ENCODE measurements around the gene RAB30.
A peak's percentile ranks its signal among the peaks of the same experiment; 100 is the strongest.
"Not testable (repeated sequence)": the region's sequence is repeated elsewhere in the genome, so short reads cannot be mapped to it uniquely, and the experiment has no call there.

The RAB30 gene

GRCh38 chr11:82960779-82961143 lies 110.9 kb downstream of the RAB30 start:
- POLR2A ChIA-PET, result no interaction called here

GRCh38 chr11:82959987-82960778 lies 111.5 kb downstream of the RAB30 start:
- CTCF ChIA-PET, result interaction anchor here (0.9 to 2.0 kb wide), 7 partner anchors 11 to 102 kb away, joined by 3 to 13 read pairs (median 3); no protein-coding TSS in a partner anchor

More at GRCh38 chr11:82960779-82961143, 110.9 kb downstream of the RAB30 start:
- TF ChIP-seq CTCF (IDR thresholded peaks at IDR 0.05; ENCODE audit: control extremely low read depth, extremely low read depth, low read depth, missing control alignments), result no peak
- CTCF ChIA-PET, result interaction anchor here (0.9 to 2.0 kb wide), 5 partner anchors 18 to 101 kb away, joined by 3 to 13 read pairs (median 3); no protein-coding TSS in a partner anchor
- DNase-seq (ENCODE audit: extremely low spot score), result no peak

GRCh38 chr11:82955736-82956453 lies 115.8 kb downstream of the RAB30 start:
- CTCF ChIA-PET, result interaction anchor here (1.1 to 1.6 kb wide), 3 partner anchors 9 to 48 kb away, joined by 3 to 6 read pairs (median 4); no protein-coding TSS in a partner anchor
- not testable (repeated sequence) for DNase-seq (ENCODE audit: extremely low spot score)

More at GRCh38 chr11:82959987-82960778, 111.5 kb downstream of the RAB30 start:
- TF ChIP-seq CTCF (IDR thresholded peaks at IDR 0.05; ENCODE audit: control extremely low read depth, extremely low read depth, low read depth, missing control alignments), result no peak
- DNase-seq (ENCODE audit: extremely low spot score), result peak; percentile 29
- POLR2A ChIA-PET, result no interaction called here

GRCh38 chr11:82950502-82950901 lies 121.2 kb downstream of the RAB30 start:
- DNase-seq (ENCODE audit: extremely low spot score); CTCF ChIA-PET; POLR2A ChIA-PET: not testable (repeated sequence)

More at GRCh38 chr11:82955736-82956453, 115.8 kb downstream of the RAB30 start:
- POLR2A ChIA-PET, result not testable (repeated sequence)

- POLR2A ChIA-PET, result no interaction called here
- no peak for DNase-seq (ENCODE audit: extremely low spot score)
- no peak for TF ChIP-seq CTCF (IDR thresholded peaks at IDR 0.05; ENCODE audit: control extremely low read depth, extremely low read depth, low read depth, missing control alignments)
- CTCF ChIA-PET, result interaction anchor here (0.9 to 1.3 kb wide), 2 partner anchors 10 to 14 kb away, joined by 3 to 5 read pairs; no protein-coding TSS in a partner anchor
These were observed 122.3 kb downstream of the RAB30 start for GRCh38 chr11:82949352-82949751.

GRCh38 chr11:82945682-82946081 lies 126.0 kb downstream of the RAB30 start:
- TF ChIP-seq CTCF (IDR thresholded peaks at IDR 0.05; ENCODE audit: control extremely low read depth, extremely low read depth, low read depth, missing control alignments), result no peak
- ChIA-PET POLR2A (no interaction called here), CTCF (interaction anchor here (0.8 to 2.2 kb wide), 6 partner anchors 10 to 20 kb away, joined by 3 to 8 read pairs (median 6); no protein-coding TSS in a partner anchor)
- DNase-seq (ENCODE audit: extremely low spot score), result no peak

GRCh38 chr11:82945041-82945440 lies 126.7 kb downstream of the RAB30 start:
- DNase-seq (ENCODE audit: extremely low spot score); POLR2A ChIA-PET: not testable (repeated sequence)
- CTCF ChIA-PET, result interaction anchor here (1.4 to 2.2 kb wide), 3 partner anchors 13 to 19 kb away, joined by 5 to 8 read pairs (median 7); no protein-coding TSS in a partner anchor

- CTCF ChIA-PET, result no interaction called here
- POLR2A ChIA-PET, result no interaction called here
- TF ChIP-seq CTCF (IDR thresholded peaks at IDR 0.05; ENCODE audit: control extremely low read depth, extremely low read depth, low read depth, missing control alignments), result no peak
- no peak for DNase-seq (ENCODE audit: extremely low spot score)
These were observed 127.5 kb downstream of the RAB30 start for GRCh38 chr11:82944198-82944597.

GRCh38 chr11:82943430-82943829 lies 128.3 kb downstream of the RAB30 start:
- CTCF ChIA-PET, result interaction anchor here (1.2 to 2.4 kb wide), 4 partner anchors 10 to 18 kb away, joined by 4 to 9 read pairs (median 6); no protein-coding TSS in a partner anchor
- POLR2A ChIA-PET; DNase-seq (ENCODE audit: extremely low spot score): not testable (repeated sequence)

All from GM10248 (cell line).